OCI-LY7 (cell line): ENCODE data around the gene LRRC51.

Experiments
- EZH2phosphoT487 ChIP-seq: fragments of 200-600 bp; sonication (generic); IDR thresholded peaks from 2 replicates; pipeline ENCODE4 v1.6.1; 2018; ENCODE audit warnings: low read depth, borderline replicate concordance, mild to moderate bottlenecking, mixed run types, antibody characterized with exemption, low read length, moderate library complexity, mixed read lengths
- TF ChIP-seq, protein P1 (sequence below): fragments of 200-600 bp; sonication (generic); conservative IDR thresholded peaks from 2 replicates; pipeline ENCODE4 v1.5.1; 2014; ENCODE audit warnings: mild to moderate bottlenecking, antibody characterized with exemption, low read length, moderate library complexity, mixed read lengths

DNA sequence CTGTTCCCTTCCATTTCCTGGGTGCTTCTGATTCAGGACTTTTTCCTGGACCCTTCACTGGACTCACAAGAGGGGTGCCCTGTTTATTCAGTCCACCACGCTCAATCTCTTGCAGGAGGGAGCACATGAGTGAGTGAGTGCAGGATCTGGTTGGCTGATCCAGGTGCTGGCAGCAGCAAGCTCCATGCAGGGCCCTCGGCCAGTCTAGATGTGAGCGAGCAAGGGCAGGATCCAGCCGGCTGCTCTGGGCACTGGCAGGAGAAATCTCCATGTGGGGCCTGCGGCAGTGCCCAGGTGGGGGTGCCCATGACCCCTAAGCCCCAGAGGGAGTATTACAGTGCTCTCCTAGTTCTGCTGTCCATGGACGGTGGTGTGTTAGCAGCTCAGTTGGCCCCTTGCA lies 43.4 kb downstream of the LRRC51 start:
- TF ChIP-seq, protein P1, sequence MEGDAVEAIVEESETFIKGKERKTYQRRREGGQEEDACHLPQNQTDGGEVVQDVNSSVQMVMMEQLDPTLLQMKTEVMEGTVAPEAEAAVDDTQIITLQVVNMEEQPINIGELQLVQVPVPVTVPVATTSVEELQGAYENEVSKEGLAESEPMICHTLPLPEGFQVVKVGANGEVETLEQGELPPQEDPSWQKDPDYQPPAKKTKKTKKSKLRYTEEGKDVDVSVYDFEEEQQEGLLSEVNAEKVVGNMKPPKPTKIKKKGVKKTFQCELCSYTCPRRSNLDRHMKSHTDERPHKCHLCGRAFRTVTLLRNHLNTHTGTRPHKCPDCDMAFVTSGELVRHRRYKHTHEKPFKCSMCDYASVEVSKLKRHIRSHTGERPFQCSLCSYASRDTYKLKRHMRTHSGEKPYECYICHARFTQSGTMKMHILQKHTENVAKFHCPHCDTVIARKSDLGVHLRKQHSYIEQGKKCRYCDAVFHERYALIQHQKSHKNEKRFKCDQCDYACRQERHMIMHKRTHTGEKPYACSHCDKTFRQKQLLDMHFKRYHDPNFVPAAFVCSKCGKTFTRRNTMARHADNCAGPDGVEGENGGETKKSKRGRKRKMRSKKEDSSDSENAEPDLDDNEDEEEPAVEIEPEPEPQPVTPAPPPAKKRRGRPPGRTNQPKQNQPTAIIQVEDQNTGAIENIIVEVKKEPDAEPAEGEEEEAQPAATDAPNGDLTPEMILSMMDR: no peak
- no peak for TF ChIP-seq EZH2phosphoT487
